GF-D8 (cell line): Measurements from ENCODE around the gene ISG15.

Experiments used
- DNase-seq: peaks from one replicate; lab custom pipeline; 2025; lab: John Stamatoyannopoulos, UW

ISG15 gene

DNA sequence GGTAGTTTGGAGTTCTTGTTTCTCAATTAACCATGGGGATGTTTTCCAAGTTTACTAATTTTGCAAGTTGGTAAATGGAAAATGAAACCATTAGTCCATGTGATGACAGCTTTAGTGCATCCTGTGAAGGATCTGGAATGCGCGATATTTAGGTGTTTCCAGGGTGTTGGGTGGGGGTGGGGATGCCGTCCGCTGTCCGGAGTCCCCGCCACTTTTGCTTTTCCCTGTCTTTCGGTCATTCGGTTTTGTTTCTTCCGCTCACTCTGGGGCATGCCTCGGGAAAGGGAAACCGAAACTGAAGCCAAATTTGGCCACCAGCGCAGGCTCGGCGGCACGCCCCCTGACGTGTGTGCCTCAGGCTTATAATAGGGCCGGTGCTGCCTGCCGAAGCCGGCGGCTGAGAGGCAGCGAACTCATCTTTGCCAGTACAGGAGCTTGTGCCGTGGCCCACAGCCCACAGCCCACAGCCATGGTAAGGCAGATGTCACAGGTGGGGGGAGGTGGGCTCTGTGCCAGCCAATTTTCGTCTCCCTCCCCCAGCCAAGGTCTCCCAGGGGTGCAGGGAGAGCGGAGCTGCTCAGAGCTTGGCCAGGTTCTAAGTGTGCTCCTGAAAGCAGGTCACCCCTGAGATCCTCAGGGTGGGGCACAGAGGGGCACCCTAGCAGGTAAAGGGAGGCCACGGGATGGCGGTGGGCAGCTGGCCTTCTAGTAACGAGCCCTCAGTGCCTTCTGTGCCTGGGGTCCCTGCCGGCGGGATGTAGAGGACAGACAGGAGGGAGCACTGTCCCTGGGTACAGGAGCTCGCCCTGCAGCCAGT lies at the start of gene ISG15:
ISG15 (plus strand) TSS at position 393 of the 817 bp plus-strand sequence; CDS start at position 470, 77 bp downstream.
- peak; percentile 66 for DNase-seq

DNA sequence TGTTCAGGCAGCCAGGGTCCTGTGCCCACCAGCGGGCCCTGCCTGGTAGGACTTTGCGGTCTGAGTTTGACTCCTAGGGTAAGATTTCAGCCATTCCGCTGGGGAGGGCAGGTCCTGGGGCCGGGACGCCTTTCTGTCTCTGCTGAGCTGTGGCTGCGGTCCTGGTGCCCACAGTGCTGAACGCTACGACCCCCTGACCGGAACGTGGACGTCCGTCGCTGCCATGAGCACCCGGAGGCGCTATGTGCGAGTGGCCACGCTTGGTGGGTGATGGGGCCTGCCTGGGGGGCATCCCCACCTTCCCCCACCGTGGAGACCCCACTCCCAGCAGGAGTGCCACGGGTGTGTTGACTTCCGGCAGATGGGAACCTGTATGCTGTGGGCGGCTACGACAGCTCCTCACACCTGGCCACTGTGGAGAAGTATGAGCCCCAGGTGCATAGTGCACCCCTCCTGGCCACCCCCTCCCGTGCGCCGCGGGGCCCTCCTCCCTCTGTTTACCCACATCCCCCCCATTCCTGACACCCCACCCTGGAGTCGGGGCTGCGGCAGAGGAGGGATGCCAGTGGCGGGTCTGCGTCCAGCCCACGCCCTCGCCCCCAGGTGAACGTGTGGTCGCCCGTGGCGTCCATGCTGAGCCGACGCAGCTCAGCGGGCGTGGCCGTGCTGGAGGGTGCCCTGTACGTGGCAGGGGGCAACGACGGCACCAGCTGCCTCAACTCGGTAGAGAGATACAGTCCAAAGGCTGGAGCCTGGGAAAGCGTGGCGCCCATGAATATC lies 49.4 kb upstream of the ISG15 start:
- no peak for DNase-seq

DNA sequence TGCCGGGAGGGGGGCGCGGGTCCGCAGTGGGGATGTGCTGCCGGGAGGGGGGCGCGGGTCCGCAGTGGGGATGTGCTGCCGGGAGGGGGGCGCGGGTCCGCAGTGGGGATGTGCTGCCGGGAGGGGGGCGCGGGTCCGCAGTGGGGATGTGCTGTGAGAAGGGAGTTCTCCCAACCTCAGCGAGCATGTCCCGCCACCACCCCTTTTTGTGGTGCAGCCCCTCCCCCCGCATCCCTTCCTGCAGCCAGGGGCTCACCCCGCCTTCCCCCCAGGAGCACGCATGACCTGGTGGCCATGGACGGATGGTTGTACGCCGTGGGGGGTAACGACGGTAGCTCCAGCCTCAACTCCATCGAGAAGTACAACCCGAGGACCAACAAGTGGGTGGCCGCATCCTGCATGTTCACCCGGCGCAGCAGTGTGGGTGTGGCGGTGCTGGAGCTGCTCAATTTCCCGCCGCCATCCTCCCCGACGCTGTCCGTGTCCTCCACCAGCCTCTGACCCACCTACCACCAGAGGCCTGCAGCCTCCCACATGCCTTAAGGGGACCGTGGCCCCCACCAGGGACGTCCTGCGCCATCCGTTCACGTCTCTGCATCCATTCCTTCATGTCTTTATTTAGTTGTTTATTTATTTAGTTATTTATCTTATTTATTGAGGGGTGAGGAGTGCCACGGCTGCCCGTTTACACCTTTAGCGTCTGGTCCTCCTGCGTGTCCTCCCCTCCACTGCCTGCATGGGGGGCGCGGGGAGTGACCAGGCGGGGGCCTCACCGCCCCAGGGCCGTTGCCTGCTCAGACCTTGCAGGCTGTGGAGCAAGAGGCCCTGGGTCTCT lies 48.4 kb upstream of the ISG15 start:
- DNase-seq, result no peak

DNA sequence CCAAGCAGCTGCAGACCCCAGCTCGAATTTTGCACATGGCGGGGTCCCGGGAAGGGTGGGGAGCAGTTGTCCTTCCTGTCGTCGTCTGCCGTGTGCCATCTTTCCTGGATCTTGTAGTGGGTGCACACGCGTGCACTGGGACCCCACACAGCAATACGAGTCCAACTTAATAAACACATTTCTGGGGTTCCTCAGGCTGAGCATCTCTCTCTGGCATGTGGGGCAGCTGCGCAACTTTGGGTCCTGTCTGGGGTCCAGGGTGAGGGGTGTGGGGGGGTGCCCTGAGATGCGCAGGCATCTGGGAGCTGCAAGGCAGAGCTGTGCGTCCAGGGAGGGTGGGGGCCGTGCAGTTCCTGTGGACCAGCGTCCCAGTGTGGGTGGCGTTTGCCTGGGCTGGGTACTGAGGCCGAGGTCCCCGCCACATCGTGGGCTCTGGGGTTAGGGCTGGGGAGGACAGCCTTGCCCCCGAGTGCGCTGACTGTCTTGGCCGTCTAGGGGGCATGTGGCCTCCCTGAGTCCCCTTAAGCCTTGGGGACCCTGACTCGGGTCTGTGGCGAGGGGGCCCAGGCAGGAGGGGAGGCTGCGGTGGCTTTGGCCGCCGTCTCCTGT lies 47.7 kb upstream of the ISG15 start:
- DNase-seq, result no peak

DNA sequence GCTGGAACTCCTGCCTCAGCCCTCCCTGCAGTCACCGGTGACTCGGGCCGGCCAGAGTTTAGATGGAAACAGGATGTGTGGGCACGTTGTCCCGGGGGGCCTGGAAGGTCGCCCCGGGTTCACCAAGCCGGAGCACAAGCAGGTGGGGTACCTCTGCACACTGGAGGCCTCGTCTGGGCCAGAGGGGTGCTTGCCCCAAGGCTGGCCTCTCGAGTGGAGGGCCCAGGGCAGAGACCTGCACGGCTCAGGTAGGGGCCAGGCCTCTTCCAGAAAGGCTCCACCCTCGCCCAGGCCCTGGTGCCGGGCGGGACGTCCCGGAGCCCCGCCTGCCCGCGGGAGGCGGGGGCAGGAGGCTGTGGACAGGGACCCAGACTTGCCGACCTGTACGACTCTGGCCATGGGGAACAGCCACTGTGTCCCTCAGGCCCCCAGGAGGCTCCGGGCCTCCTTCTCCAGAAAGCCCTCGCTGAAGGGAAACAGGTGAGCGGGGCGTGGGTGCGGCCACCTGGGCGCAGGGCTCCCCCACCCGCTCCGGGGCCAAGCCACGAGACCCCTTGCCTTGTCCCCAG lies 47.1 kb upstream of the ISG15 start, which contains the start of gene PLEKHN1:
PLEKHN1 (plus strand) TSS at position 348 of the 569 bp plus-strand sequence; CDS start at position 398, 50 bp downstream.
- DNase-seq, result no peak

DNA sequence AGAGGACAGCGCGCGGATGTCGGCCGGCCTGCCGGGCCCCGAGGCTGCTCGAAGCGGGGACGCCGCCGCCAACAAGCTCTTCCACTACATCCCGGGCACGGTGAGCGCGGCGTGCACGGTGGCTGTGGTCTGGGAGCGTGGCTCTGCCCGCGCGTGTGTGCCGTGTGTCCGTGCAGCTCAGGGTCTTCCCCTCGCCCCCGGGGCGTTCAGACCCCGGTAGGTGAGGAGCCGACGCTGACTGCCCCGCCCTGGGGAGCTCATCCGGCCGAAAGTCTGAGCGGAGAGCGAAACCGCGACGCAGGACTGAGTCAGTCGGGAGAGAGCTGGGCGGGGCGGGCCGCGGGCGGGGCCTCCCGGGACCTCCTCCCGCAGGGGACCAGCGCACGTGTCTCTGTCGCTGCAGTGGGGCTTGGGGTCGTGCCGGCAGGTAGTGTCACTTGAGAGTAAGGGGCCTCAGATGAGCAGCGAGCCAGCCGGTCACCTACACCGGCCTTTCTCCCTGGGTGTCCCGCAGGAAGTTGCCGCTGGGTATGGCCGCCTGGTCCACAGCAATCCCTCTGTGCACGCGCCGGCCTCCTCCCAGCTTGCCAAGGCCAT lies 46.5 kb upstream of the ISG15 start:
- DNase-seq, result no peak

DNA sequence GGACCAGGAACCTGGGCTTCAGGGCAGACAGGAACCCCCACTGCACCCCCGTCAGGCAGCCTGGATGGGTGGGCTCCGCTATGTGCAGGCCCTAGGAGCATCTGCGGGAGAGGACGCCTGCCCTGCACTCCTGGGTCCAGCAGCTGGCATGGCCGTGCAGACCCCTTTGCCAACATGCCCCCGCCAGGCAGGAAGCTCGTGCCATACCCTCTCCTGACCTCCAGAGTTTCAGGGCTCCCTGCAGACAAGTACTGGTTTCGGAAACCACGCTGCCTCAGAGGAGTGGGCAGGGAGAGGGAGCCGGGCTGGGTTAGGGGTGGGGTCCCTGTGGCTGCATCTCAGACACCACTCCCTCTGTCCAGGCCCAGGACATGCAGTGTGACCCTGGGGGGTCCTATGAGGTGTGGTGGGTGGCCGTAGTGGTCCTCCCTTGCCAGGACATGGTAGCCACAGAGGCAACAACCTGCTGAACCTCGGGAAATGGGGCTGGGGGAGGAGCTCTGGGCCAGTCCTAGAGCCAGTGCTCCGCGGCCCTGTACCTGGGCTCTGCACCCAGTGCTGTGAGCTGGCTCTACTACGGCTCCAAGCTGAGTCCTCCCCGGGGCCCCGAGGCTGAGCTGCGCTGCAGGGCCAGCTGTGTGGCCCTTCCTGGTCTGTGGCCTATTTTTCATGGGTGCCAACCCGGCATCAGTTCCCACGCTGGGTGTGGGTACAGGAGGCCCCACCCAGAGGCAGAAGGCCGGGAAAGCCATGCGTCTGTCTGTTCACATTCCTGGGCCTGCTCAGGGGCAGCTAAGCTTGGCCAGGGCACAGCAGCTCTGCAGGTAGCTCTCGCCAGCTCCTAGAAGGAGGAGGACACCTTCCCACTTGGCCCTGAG lies 45.6 kb upstream of the ISG15 start:
- no peak for DNase-seq

DNA sequence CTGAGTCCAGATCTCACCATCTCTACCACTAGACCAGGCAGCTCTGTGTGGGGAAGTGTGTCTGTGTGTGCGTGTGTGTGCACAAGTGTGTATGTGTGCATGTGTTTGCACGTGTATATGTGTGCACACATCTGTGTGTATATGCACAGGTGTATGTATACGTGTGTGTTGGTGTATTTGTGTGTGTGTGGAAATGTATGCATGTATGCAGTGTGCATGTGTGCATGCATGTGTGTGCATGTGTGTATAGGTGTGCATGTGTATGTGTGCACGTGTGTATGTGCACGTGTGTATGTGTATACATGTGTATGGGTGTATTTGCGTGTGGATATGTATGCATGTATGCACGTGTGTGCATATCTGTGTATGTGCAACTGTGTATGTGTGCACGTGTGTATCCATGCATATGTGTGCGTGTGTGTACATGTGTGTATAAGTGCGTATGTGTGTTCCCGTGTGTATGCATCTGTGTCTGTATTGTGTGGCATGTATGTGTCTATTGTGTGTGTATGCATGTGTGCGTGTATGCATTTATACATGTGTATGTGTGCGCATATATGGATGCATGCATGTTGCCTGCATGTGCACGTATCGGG lies 43.9 kb upstream of the ISG15 start:
- no peak for DNase-seq

DNA sequence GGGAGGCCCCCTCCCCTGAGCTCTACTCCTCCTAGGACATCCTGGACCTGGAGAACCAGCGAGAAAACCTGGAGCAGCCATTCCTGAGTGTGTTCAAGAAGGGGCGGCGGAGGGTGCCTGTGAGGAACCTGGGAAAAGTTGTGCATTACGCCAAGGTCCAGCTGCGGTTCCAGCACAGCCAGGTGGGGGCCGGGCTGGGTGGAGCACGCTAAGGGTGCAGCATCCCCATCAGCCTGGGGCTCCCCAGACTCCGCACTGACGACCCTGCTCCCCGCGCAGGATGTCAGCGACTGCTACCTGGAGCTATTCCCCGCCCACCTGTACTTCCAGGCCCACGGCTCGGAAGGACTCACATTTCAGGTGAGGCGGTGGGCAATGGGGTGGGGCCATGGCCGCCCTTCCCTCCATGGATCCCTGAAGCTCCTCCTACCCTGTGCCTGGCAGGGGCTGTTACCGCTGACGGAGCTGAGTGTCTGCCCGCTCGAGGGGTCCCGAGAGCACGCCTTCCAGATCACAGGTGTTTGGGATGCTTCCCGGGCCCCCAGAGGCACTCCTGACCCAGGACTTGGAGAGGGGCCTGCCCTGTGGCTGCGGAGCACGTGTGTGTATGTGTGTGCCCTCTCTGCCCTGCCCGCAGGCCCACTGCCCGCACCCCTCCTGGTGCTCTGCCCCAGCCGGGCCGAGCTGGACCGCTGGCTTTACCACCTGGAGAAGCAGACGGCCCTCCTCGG lies 42.9 kb upstream of the ISG15 start:
- DNase-seq, result no peak

DNA sequence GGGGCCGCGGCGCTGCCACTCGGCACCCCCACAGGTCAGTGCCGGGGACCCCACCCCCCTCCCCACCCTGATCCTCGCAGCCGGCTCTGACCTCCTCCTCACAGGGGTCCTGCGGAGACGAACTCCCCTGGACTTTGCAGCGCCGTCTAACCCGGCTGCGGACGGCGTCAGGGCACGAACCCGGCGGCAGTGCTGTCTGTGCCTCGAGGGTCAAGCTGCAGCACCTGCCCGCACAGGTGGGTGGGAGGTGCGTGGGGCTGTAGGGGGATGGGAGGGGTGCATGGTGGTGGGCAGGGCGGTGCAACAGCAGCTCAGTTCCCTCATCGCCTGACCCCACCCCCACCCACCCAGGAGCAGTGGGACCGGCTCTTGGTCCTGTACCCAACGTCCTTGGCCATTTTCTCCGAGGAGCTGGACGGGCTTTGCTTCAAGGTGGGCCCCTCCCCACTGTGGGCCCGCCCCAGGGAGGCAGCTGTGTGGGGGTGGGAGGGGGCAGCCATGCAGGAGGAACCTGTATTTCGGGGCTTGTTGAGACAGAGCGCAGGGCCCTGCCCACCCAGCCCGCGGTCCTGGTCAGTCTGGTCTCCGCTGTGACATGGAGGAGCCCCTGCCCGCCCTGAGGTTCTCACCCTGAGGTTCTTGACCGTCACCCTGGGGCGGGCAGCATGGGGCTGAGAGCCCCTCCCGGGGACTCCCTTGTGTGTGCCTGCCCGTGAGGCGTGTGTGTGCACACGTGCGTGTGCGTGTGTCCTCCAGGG lies 42.1 kb upstream of the ISG15 start:
- no peak for DNase-seq

DNA sequence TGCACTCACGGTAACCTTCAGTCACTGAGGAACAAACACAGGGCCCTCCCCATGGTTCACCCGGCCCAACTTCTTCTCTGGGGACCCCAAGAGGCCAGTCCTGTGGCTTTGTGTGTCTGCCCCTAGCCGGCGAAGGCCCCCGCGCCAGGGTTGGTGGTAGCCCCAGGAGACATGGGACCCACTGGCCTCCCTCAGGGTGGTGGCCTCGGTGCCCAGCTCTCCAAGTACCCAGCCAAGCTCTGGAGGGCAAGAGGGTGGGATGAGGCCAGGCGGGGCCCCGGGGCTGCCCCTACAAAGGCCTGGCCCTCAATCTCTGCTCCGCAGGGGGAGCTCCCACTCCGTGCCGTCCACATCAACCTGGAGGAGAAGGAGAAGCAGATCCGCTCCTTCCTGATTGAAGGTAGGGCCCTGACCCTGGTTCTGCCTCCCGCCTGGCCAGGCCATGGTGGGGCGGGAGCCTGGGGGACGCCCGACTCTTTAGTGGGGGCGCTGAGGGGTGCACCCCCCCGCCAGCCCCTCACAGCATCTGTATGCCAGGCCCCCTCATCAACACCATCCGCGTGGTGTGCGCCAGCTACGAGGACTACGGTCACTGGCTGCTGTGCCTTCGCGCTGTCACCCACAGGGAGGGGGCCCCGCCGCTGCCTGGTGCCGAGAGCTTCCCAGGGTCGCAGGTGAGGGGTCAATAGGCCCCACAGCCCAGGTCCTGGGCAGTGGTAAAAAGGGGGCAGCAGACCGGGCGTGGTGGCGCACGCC lies 41.4 kb upstream of the ISG15 start:
- no peak for DNase-seq

DNA sequence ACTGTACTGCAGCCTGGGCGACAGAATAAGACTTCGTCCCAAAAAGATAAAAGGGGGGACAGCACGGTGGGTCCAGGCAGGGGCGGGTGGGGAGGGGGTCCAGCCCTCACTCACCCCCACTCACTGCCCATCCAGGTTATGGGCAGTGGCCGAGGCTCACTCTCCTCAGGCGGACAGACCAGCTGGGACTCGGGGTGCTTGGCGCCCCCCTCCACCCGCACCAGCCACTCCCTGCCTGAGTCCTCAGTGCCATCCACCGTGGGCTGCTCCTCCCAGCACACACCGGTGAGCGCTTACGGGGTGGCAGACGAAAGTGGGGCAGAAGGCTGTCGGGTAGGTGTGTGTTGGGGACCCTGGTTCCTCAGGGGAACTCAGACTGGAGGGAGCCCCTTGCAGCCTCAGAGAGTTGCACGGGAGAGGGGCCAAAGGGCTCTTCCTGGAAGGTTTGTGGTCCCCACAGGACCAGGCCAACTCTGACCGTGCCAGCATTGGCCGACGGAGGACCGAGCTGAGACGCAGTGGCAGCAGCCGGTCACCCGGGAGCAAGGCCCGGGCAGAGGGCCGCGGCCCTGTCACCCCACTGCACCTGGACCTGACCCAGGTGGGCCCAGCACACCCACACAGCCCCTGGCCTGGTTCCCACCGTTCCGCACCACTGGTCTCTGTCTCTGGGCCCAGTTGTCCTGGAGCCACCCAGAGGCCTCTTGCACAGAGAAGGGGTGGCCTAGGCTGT lies 40.4 kb upstream of the ISG15 start:
- DNase-seq, result no peak

DNA sequence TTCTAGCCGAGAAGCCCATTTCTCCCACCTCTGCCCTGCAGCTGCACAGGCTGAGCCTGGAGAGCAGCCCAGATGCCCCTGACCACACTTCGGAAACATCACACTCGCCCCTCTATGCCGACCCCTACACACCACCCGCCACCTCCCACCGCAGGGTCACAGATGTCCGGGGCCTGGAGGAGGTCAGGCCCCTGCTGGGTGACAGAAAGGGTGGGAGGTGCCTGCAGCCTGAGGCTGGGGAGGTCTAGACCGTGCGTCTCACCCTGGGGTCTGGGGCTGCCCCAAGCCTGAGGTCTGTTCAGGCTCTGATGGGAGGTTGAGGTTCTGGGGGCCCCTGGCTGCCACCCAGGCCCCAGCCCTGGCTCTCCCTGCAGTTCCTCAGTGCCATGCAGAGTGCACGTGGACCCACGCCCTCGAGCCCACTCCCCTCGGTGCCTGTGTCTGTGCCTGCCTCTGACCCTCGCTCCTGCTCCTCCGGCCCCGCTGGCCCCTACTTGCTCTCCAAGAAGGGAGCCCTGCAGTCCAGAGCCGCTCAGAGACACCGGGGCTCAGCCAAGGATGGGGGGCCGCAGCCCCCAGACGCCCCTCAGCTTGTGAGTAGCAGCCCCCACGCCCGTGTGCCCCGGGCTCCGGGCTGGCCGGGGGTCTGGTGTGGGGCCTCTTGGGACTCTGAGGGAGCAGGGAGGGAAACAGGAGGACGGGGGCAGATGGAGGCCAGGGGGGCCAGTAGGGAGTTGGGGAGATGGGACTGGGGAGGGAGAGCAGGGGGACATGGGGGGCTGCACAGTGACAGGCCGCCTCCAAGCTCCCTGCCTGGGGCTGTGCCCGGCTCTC lies 39.6 kb upstream of the ISG15 start:
- no peak for DNase-seq

DNA sequence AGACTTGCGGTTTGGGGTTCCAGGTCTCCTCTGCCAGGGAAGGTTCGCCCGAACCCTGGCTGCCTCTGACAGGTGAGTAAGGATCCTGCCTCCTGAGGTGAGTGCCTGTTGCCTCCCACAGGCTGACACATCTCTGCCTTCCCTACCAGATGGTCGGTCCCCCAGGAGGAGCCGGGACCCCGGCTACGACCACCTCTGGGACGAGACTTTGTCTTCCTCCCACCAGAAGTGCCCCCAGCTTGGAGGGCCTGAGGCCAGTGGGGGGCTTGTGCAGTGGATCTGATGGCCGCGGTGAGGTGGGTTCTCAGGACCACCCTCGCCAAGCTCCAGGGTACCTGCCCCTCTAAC lies 39.0 kb upstream of the ISG15 start:
- no peak for DNase-seq

DNA sequence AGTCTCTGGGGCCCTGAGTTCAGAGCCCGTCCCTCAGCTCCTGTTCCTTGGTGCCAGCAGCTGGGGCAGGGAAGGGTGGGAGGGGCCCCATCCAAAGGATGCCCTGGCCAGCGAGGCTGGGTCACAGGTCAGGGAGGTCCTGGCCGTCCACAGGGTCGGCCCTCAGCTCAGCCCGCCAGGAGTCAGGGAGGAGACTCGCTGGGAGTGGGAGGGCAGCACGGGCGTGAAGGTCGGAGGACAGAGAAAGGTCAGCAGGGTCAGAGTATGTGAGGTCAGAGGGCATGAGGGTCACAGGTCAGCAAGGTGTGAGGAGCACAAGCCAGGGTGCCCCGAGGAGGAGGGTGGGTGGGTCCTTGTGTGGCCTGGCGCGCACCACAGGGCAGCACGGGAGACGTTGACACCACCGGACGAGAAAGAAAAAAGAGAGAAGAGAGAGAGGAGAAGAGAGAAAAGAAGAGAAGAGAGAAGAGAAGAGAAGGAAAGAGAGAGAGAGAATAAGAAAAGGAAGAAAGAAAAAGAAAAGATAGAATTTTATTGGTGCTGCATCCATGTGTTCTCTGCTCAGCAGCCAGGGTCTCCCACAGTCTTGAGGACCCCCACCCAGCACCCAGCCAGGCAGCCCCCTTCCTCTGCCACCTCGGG lies 38.5 kb upstream of the ISG15 start:
- no peak for DNase-seq
